Effector memory CD8-positive, alpha-beta T cell (primary cell): ENCODE measurements around the gene PSMD12.
A peak's percentile ranks its signal among the peaks of the same experiment; 100 is the strongest.
"Not testable (repeated sequence)": the region's sequence is repeated elsewhere in the genome, so short reads cannot be mapped to it uniquely, and the experiment has no call there.

Experiments
- ATAC-seq: fragments of 150-1000 bp; cut with Tn5 transposase; replicated peaks from 2 replicates; pipeline ENCODE4 v1.10.0; 2021; ENCODE audit warnings: mild to moderate bottlenecking, moderate library complexity
- DNase-seq, 3 experiments: peaks; one replicate each; pipeline ENCODE4 v3.0.0; 2021
- H3K27ac Mint-ChIP-seq, 2 donors: one replicate each; pipeline ENCODE4 v1.8.0; 2022; ENCODE audit warnings: mild to moderate bottlenecking in 2 of 2, mixed read lengths in 2 of 2, moderate library complexity in 2 of 2
- H3K27me3 Mint-ChIP-seq, 2 donors: one replicate each; pipeline ENCODE4 v1.8.0; 2022; ENCODE audit warnings: mixed read lengths in 2 of 2
- H3K36me3 Mint-ChIP-seq: one replicate; pipeline ENCODE4 v1.8.0; 2022; ENCODE audit warnings: mild to moderate bottlenecking, moderate library complexity, mixed read lengths; ENCODE audit not compliant: insufficient read depth
- H3K4me1 Mint-ChIP-seq, 2 donors: one replicate each; pipeline ENCODE4 v1.8.0; 2022; ENCODE audit warnings: low read depth in 2 of 2, mixed read lengths in 2 of 2
- H3K4me3 Mint-ChIP-seq, 2 donors: one replicate each; pipeline ENCODE4 v1.8.0; 2022; ENCODE audit warnings: mild to moderate bottlenecking in 2 of 2, mixed read lengths in 2 of 2, moderate library complexity in 2 of 2
- H3K9me3 Mint-ChIP-seq, 2 donors: one replicate each; pipeline ENCODE4 v1.8.0; 2022; ENCODE audit warnings: mixed read lengths in 2 of 2
- total RNA-seq, 9 experiments: gene quantifications; one replicate each; lab custom pipeline; 2026; lab: John Stamatoyannopoulos, UW

The PSMD12 gene
- total RNA-seq, result 34.4 to 138 (median 67.8) reads per million in 9 experiments

DNA sequence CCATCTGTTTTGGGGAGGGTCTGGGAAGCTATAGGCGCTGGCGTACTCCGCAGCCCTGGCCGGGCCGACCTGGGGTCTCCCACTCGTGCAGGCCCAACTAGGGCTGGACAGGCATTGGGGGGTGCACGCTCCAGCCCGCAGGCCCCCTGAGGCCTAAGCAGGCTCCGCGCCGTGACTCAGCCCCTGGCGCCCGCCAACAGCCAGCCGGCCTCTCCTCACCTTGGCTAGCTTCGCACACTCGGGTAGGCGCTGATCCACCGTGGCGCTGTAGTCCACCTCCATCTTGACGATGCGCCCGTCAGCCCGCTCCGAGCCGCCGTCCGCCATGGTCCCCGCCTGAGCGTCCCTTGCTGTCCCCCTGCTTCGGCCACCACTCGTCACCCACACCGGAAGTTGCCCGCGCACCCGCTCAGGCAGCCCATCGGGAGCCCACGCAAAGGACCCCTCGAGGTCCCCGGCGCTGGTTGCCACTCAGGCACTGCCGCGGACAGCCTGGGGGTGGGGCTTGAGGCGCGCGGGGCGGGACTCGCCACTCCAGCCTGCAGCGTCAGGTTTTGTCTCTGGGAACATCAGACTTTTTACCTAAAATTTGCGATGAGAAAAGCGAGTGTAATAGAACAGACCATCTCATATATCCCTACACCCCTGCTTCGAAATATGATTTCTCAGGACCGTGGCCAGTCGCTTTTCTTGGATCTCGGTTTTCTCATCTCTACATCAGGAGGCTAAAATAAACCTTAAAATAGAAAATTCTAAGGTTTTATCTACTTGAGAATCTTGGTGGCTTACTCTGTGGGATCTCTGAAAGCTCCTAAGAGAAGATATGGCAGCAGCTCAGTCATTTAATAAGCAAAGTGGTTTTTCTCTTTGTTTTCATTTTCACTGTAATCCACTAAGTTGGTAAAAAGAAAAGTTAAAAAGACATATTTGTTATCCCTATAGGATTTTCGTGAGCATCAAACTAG, at the start of gene PSMD12:
PSMD12 (minus strand) TSS at position 385 of the 965 bp plus-strand sequence; CDS start at position 327, 58 bp downstream.
- Mint-ChIP-seq H3K4me3 (peak within 1 kb of the TSS; percentile 77 to 91), H3K27ac (peak within 1 kb of the TSS; percentile 90 to 99), H3K9me3 (no peaks in the 10 kb centered on the region), H3K36me3 (peaks cover 12% of the 10 kb centered on the region), H3K4me1 (peaks cover 28 to 33% of the 10 kb centered on the region in 2 donors), H3K27me3 (no peaks in the 10 kb centered on the region)
- ATAC-seq (peak; percentile 91), DNase-seq (peak; percentile 90 to 96 (median 92))

- no peak overlapping the region for H3K4me3 Mint-ChIP-seq
- no peak for DNase-seq
- H3K4me1 Mint-ChIP-seq, result peaks cover 36 to 71% of the 10 kb centered on the region in 2 donors
- peaks cover 3% of the 10 kb centered on the region for H3K36me3 Mint-ChIP-seq
- ATAC-seq, result no peak
- no peaks in the 10 kb centered on the region for H3K9me3 Mint-ChIP-seq
- no peak overlapping the region for H3K27ac Mint-ChIP-seq
- no peaks in the 10 kb centered on the region for H3K27me3 Mint-ChIP-seq
Observed at GRCh38 chr17:67415291-67415690, 48.9 kb upstream of the PSMD12 start.

GRCh38 chr17:67414559-67414958, 48.2 kb upstream of the PSMD12 start:
- ATAC-seq, result no peak
- DNase-seq, result no peak
- Mint-ChIP-seq H3K36me3 (peaks cover 3% of the 10 kb centered on the region), H3K27me3 (no peaks in the 10 kb centered on the region), H3K4me3 (no peak overlapping the region), H3K4me1 (peaks cover 35 to 67% of the 10 kb centered on the region in 2 donors), H3K9me3 (no peaks in the 10 kb centered on the region), H3K27ac (peak overlapping the region in 1 of 2 donors; percentile 38)

DNA sequence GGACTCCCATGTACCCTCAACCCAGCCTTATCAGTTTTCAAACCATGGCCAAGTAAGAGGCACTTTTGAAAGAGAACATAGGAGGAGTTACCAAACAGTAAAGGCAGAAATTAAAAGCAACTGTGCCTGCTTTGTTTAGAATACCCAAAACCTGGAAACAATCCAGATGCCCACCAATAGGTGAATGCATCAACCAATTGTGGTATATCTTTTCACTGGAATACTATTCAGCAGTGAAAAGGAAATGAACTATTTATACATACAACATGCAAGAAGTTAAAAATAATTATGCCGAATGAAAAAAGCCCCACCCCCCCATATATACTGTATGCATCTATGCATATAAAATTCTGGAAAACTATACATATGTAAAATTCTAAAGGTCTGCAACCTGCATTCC, 47.8 kb upstream of the PSMD12 start:
- peaks cover 35 to 65% of the 10 kb centered on the region in 2 donors for H3K4me1 Mint-ChIP-seq
- H3K36me3 Mint-ChIP-seq, result peaks cover 3% of the 10 kb centered on the region
- no peaks in the 10 kb centered on the region for H3K27me3 Mint-ChIP-seq
- DNase-seq, result no peak
- H3K9me3 Mint-ChIP-seq, result no peaks in the 10 kb centered on the region
- no peak for ATAC-seq
- H3K4me3 Mint-ChIP-seq, result no peak overlapping the region
- peak overlapping the region in 1 of 2 donors; percentile 38 for H3K27ac Mint-ChIP-seq

GRCh38 chr17:67413388-67413787, 47.0 kb upstream of the PSMD12 start:
- ATAC-seq (no peak), DNase-seq (no peak)
- Mint-ChIP-seq H3K4me1 (peaks cover 34 to 63% of the 10 kb centered on the region in 2 donors), H3K36me3 (peaks cover 3% of the 10 kb centered on the region), H3K27me3 (no peaks in the 10 kb centered on the region), H3K4me3 (no peak overlapping the region), H3K27ac (peak overlapping the region; percentile 81 to 85), H3K9me3 (no peaks in the 10 kb centered on the region)

- DNase-seq, result no peak
- H3K4me3 Mint-ChIP-seq, result peak overlapping the region in 1 of 2 donors; percentile 41
- H3K36me3 Mint-ChIP-seq, result peaks cover 4% of the 10 kb centered on the region
- H3K27ac Mint-ChIP-seq, result peak overlapping the region; percentile 31 to 85
- H3K4me1 Mint-ChIP-seq, result peaks cover 32 to 59% of the 10 kb centered on the region in 2 donors
- no peaks in the 10 kb centered on the region for H3K27me3 Mint-ChIP-seq
- ATAC-seq, result no peak
- H3K9me3 Mint-ChIP-seq, result no peaks in the 10 kb centered on the region
Observed at GRCh38 chr17:67412941-67413340, 46.6 kb upstream of the PSMD12 start.

- Mint-ChIP-seq H3K4me1 (peaks cover 33 to 56% of the 10 kb centered on the region in 2 donors), H3K9me3 (no peaks in the 10 kb centered on the region), H3K36me3 (peaks cover 8% of the 10 kb centered on the region), H3K27me3 (no peaks in the 10 kb centered on the region), H3K4me3 (no peak overlapping the region), H3K27ac (peak overlapping the region; percentile 31 to 85)
- ATAC-seq (no peak), DNase-seq (no peak)
Observed at GRCh38 chr17:67412032-67412431, 45.7 kb upstream of the PSMD12 start.

- ATAC-seq (no peak), DNase-seq (no peak)
- H3K4me1 Mint-ChIP-seq, result peaks cover 32 to 55% of the 10 kb centered on the region in 2 donors
- H3K36me3 Mint-ChIP-seq, result peaks cover 8% of the 10 kb centered on the region
- no peak overlapping the region for H3K4me3 Mint-ChIP-seq
- H3K9me3 Mint-ChIP-seq, result no peaks in the 10 kb centered on the region
- H3K27me3 Mint-ChIP-seq, result no peaks in the 10 kb centered on the region
- H3K27ac Mint-ChIP-seq, result peak overlapping the region; percentile 31 to 85
Observed at GRCh38 chr17:67411397-67411796, 45.0 kb upstream of the PSMD12 start.

- H3K27ac Mint-ChIP-seq, result peak overlapping the region; percentile 61 to 98
- DNase-seq, ATAC-seq, H3K36me3 Mint-ChIP-seq, H3K9me3 Mint-ChIP-seq, H3K27me3 Mint-ChIP-seq: not testable (repeated sequence)
- H3K4me1 Mint-ChIP-seq, result peaks cover 36 to 66% of the 10 kb centered on the region in 2 donors
- H3K4me3 Mint-ChIP-seq, result peak overlapping the region in 1 of 2 donors; percentile 72
Observed at GRCh38 chr17:67408455-67408830, 42.1 kb upstream of the PSMD12 start.

DNA sequence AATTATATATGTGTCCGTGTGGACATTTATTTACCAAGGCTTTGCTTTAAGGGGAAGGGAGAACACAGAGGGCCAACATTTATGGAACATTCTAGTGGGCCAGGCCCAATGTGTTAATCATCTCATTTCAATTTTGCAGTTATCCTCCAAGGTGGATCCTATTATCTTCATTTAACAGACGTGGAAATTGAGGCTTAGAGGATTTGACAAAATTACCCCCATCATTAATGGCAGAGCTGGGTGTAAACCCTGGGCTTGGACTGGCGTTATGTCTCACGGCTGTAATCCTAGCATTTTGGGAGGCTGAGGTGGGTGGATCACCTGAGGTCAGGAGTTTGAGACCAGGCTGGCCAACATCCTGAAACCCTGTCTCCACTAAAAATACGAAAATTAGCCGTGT, 37.1 kb upstream of the PSMD12 start:
- DNase-seq (no peak), ATAC-seq (no peak)
- Mint-ChIP-seq H3K27me3 (no peaks in the 10 kb centered on the region), H3K9me3 (no peaks in the 10 kb centered on the region), H3K36me3 (peaks cover 17% of the 10 kb centered on the region), H3K4me3 (peak overlapping the region in 1 of 2 donors; percentile 73), H3K27ac (peak overlapping the region; percentile 93 to 98), H3K4me1 (peaks cover 32 to 71% of the 10 kb centered on the region in 2 donors)

GRCh38 chr17:67403065-67403464, 36.7 kb upstream of the PSMD12 start:
- Mint-ChIP-seq H3K36me3 (peaks cover 18% of the 10 kb centered on the region), H3K9me3 (no peaks in the 10 kb centered on the region), H3K4me1 (peaks cover 35 to 74% of the 10 kb centered on the region in 2 donors), H3K27ac (peak overlapping the region; percentile 93 to 98), H3K27me3 (no peaks in the 10 kb centered on the region), H3K4me3 (peak overlapping the region; percentile 54 to 73)
- DNase-seq (no peak), ATAC-seq (no peak)

DNA sequence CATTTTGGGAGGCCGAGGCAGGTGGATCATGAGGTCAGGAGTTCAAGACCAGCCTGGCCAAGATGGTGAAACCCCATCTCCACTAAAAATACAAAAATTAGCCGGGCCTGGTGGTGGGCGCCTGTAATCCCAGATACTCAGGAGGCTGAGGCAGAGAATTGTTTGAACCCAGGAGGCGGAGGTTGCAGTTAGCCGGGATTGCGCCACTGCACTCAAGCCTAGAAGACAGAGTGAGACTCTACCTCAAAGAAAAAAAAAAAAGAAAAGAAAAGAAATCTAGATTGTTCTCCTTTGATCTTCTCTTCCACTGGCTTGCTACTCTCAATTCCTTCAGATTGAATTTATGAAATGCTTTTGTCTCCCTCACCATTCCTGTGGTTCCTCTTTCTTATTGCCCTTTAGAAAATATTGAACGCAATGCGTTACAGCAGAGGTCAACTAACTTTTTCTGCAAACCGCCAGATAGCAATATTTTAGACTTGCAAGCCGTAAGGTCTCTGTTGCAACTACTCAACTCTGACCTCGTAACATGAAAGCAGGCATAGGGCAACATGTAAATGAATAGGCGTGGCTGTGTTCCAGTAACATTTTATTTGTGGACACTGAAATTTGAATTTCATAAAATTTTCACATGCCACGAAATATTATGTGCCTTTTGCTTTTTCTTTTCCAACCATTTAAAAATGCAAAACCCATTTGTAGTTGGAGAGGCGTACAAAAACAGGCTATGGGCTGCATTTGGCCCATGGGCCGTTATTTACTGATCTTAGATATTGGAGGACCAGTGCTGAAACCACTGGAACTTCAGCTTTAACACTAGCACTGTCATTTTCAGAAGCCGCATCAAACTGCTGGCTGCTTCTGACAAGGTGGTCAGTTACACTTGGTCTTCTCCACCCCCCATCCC, 35.5 kb upstream of the PSMD12 start:
- H3K9me3 Mint-ChIP-seq, result no peaks in the 10 kb centered on the region
- peak overlapping the region; percentile 54 to 73 for H3K4me3 Mint-ChIP-seq
- H3K36me3 Mint-ChIP-seq, result peaks cover 16% of the 10 kb centered on the region
- peaks cover 34 to 70% of the 10 kb centered on the region in 2 donors for H3K4me1 Mint-ChIP-seq
- no peaks in the 10 kb centered on the region for H3K27me3 Mint-ChIP-seq
- DNase-seq, result no peak
- ATAC-seq, result no peak
- H3K27ac Mint-ChIP-seq, result peak overlapping the region; percentile 93 to 98

- DNase-seq, result no peak
- H3K36me3 Mint-ChIP-seq, result peaks cover 16% of the 10 kb centered on the region
- ATAC-seq, result no peak
- H3K4me1 Mint-ChIP-seq, result peaks cover 31 to 66% of the 10 kb centered on the region in 2 donors
- H3K9me3 Mint-ChIP-seq, result no peaks in the 10 kb centered on the region
- peak overlapping the region; percentile 54 to 73 for H3K4me3 Mint-ChIP-seq
- peak overlapping the region; percentile 6 to 98 for H3K27ac Mint-ChIP-seq
- H3K27me3 Mint-ChIP-seq, result no peaks in the 10 kb centered on the region
Observed at GRCh38 chr17:67401106-67401505, 34.7 kb upstream of the PSMD12 start.
